Caco-2 (cell line): ENCODE data around the gene CCNO. TPM values are rescaled to one million over a fixed set of nuclear protein-coding genes. Genes with fewer than 3 reads are reported as not detected.

Experiments used
- BruUV-seq: library from RNA; stranded (reverse); fragments of 400-500 nt; replicated peaks from 2 replicates; lab custom pipeline; 2021; lab: Mats Ljungman, UMichigan
- CTCF ChIA-PET: fragments of 300-600 bp; sonication (Branson Sonifier 250); formaldehyde crosslinking; loops from one replicate; lab custom pipeline; 2022; ENCODE audit warnings: antibody characterized with exemption; lab: Charles Lee
- POLR2A ChIA-PET: fragments of 300-600 bp; sonication (Branson Sonifier 250); formaldehyde crosslinking; loops from one replicate; lab custom pipeline; 2022; ENCODE audit warnings: antibody characterized with exemption; lab: Charles Lee
- DNase-seq, 2 experiments: peaks; one replicate each; pipeline versions ENCODE4 v3.0.0 to v3.0.0-alpha.2; 2020 to 2022
- H3K27me3 ChIP-seq: replicated peaks from 2 replicates; pipeline ENCODE4 v1.6.0; 2011; ENCODE audit warnings: low read length; ENCODE audit not compliant: control insufficient read depth, insufficient read depth
- H3K36me3 ChIP-seq: 2 replicates; pipeline ENCODE4 v1.5.1; 2011; ENCODE audit warnings: low read length; ENCODE audit not compliant: control insufficient read depth, insufficient read depth
- H3K4me1 ChIP-seq: fragments of 250-450 bp; sonication (Bioruptor Pico); 2 replicates; pipeline ENCODE4 v1.5.1; 2020; ENCODE audit warnings: mild to moderate bottlenecking
- H3K4me3 ChIP-seq: 2 replicates; pipeline ENCODE4 v1.5.1; 2011; ENCODE audit warnings: low read depth, mild to moderate bottlenecking, control low read depth, low read length
- H3K9me3 ChIP-seq: fragments of 250-450 bp; sonication (Bioruptor Pico); 2 replicates; pipeline ENCODE4 v1.5.1; 2020; ENCODE audit warnings: mild to moderate bottlenecking, moderate library complexity
- H3K27ac Mint-ChIP-seq: one replicate; pipeline ENCODE4 v1.8.0; 2022; ENCODE audit warnings: mixed read lengths; ENCODE audit not compliant: unreplicated experiment
- H3K27me3 Mint-ChIP-seq: one replicate; pipeline ENCODE4 v1.8.0; 2022; ENCODE audit warnings: mixed read lengths; ENCODE audit not compliant: insufficient read depth, unreplicated experiment
- H3K36me3 Mint-ChIP-seq: one replicate; pipeline ENCODE4 v1.8.0; 2022; ENCODE audit warnings: mild to moderate bottlenecking, mixed read lengths; ENCODE audit not compliant: insufficient read depth, unreplicated experiment
- H3K4me1 Mint-ChIP-seq: one replicate; pipeline ENCODE4 v1.8.0; 2022; ENCODE audit warnings: low read depth, mixed read lengths; ENCODE audit not compliant: unreplicated experiment
- H3K4me3 Mint-ChIP-seq: one replicate; pipeline ENCODE4 v1.8.0; 2022; ENCODE audit warnings: mild to moderate bottlenecking, moderate library complexity, mixed read lengths; ENCODE audit not compliant: unreplicated experiment
- H3K9me3 Mint-ChIP-seq: one replicate; pipeline ENCODE4 v1.8.0; 2022; ENCODE audit warnings: mixed read lengths; ENCODE audit not compliant: unreplicated experiment
- intact Hi-C: fragments of 100-400 bp; cut with micrococcal nuclease; formaldehyde crosslinking; loops from one replicate; pipeline ENCODE4 v1.10.0; 2022; ENCODE audit not compliant: unreplicated experiment
- total RNA-seq: library from RNA; stranded (reverse); gene quantifications from 2 replicates; pipeline ENCODE4 v1.2.3, GENCODE V29; 2022
- TF ChIP-seq, protein P1 (sequence below), 2 experiments: fragments of 200-600 bp in 1 of 2; IDR thresholded peaks; 1 replicate in 1 of 2; 2 replicates in 1 of 2; pipeline versions ENCODE4 v1.5.1 to v1.8.0; 2011 to 2022; ENCODE audit warnings: antibody characterized with exemption in 1 of 2, control low read depth in 1 of 2, inconsistent platforms in 1 of 2, low read depth in 1 of 2, low read length in 1 of 2, mild to moderate bottlenecking in 1 of 2, moderate library complexity in 1 of 2; ENCODE audit not compliant: insufficient read depth in 1 of 2, severe bottlenecking in 1 of 2, unreplicated experiment in 1 of 2

Gene CCNO
- total RNA-seq, 1 experiment from 2014 or later = 3.9 TPM

DNA sequence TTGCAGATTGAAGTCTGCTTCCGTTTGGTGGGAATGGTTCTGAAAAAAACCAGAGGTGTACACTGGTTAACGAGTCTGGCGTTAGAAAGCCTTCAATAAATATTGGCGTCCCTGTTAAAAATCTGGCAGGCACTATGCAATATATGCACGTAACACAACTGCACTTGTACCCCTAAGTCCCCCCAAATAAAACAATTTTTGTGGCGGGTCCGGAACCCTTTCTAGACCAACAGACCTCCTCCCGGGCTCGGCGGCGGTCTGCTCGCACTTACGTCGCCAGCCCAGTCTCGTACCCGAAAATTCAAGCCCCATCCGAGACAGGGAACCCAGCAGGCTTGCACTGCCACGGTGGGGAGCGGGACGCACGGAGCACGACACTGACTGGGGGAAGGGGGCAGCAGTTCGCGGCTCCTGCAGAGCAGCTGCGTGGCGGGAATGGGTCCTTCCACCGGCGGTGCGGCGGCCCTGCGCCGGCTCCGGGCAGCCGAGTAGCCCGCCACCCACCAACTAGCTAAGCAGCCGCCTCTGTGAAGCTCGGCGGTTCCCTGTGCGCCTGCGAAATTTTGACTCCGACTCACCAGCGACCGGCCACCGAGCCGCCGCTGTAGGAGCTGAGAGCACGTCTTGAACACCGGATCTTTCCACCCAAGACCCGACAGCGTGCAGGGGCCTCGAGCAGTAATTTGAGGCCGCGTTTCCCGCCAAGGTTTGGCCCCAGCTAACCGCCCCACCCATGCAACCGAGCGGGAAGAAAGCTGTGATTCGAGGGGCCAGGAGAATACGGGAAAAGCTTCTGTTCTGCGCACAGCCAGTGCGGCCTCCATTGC, 10.2 kb downstream of the CCNO start:
- no peak overlapping the region for H3K4me3 Mint-ChIP-seq
- TF ChIP-seq, protein P1, sequence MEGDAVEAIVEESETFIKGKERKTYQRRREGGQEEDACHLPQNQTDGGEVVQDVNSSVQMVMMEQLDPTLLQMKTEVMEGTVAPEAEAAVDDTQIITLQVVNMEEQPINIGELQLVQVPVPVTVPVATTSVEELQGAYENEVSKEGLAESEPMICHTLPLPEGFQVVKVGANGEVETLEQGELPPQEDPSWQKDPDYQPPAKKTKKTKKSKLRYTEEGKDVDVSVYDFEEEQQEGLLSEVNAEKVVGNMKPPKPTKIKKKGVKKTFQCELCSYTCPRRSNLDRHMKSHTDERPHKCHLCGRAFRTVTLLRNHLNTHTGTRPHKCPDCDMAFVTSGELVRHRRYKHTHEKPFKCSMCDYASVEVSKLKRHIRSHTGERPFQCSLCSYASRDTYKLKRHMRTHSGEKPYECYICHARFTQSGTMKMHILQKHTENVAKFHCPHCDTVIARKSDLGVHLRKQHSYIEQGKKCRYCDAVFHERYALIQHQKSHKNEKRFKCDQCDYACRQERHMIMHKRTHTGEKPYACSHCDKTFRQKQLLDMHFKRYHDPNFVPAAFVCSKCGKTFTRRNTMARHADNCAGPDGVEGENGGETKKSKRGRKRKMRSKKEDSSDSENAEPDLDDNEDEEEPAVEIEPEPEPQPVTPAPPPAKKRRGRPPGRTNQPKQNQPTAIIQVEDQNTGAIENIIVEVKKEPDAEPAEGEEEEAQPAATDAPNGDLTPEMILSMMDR (IDR thresholded peaks at IDR 0.05; ENCODE audit: insufficient read depth in 1 of 2, low read depth in 1 of 2, low read length in 1 of 2, severe bottlenecking in 1 of 2, unreplicated experiment in 1 of 2) = no peak
- no peak overlapping the region for H3K27ac Mint-ChIP-seq
- H3K9me3 ChIP-seq = no peaks in the 10 kb centered on the region
- intact Hi-C loops = no loop called here
- no peaks in the 10 kb centered on the region for H3K27me3 Mint-ChIP-seq
- H3K4me3 ChIP-seq = no peak overlapping the region
- CTCF ChIA-PET = no interaction called here
- DNase-seq = no peak
- H3K9me3 Mint-ChIP-seq = no peaks in the 10 kb centered on the region
- H3K4me1 Mint-ChIP-seq = peaks cover 14% of the 10 kb centered on the region
- no peaks in the 10 kb centered on the region for H3K27me3 ChIP-seq
- BruUV-seq = no TSS peak
- no peaks in the 10 kb centered on the region for H3K36me3 ChIP-seq
- H3K36me3 Mint-ChIP-seq = peaks cover 14% of the 10 kb centered on the region
- peaks cover 11% of the 10 kb centered on the region; the same call in 1 of the 2 replicates for H3K4me1 ChIP-seq
- POLR2A ChIA-PET = no interaction called here

DNA sequence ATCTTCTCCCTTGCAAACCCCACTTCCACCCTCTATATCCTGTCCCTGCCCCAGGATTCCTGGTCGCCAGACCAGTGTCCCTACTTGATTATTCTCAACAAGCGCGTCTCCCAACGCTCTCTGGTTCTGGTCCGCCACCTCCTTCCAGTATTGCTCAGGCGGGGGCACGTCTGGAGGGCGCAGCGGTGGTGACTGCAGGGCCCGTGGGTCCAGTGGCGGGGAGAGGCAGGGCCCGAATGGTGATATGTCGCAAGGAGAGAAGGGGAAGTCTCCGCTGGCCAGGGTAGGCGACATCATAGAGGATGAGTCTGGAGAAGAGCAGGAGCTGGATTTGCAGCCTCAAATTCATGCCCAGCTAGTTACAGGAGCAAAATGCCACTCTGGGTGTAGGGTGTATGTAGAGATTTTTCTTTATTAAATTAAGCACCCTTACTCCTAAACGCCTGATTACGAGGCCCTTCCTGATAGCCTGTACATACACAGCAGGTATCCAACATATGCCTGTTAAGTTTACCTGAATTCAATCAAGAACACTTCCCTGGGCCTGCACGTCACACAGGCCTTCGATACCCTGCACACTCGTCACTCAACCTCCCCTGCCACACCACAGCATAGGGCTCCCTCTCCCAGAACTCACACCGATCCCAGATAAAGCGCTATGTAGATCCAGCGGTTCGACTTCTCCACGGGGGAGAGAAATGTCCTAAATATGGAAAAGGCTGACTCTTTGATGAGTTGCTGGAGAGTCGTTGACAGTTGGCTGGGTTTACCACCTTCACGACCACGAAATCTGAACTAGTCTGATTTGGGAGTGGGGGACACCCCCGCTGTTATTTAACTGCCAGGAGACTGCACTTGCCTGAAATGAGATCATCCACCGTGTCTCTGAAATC, 11.1 kb downstream of the CCNO start:
- POLR2A ChIA-PET = no interaction called here
- intact Hi-C loops = no loop called here

More for the DNA sequence above, 11.1 kb downstream of the CCNO start:
- H3K4me1 ChIP-seq = peaks cover 14% of the 10 kb centered on the region; the same call in 1 of the 2 replicates
- CTCF ChIA-PET = no interaction called here
- Mint-ChIP-seq H3K9me3 (no peaks in the 10 kb centered on the region), H3K4me3 (no peak overlapping the region), H3K27ac (no peak overlapping the region), H3K4me1 (peaks cover 8% of the 10 kb centered on the region), H3K36me3 (peaks cover 14% of the 10 kb centered on the region), H3K27me3 (no peaks in the 10 kb centered on the region)
- H3K9me3 ChIP-seq = no peaks in the 10 kb centered on the region
- TF ChIP-seq, protein P1 (IDR thresholded peaks at IDR 0.05; ENCODE audit: insufficient read depth in 1 of 2, low read depth in 1 of 2, low read length in 1 of 2, severe bottlenecking in 1 of 2, unreplicated experiment in 1 of 2) = no peak
- no peak for DNase-seq
- H3K36me3 ChIP-seq = no peaks in the 10 kb centered on the region
- no TSS peak for BruUV-seq
- H3K27me3 ChIP-seq = no peaks in the 10 kb centered on the region
- H3K4me3 ChIP-seq = no peak overlapping the region
